GM12872 (cell line): Measurements from ENCODE around the gene STPG4.

Experiments
- TF ChIP-seq, protein P1 (sequence below): IDR thresholded peaks from 3 replicates; pipeline ENCODE4 v1.5.1; 2011; ENCODE audit warnings: low read depth, mild to moderate bottlenecking, low read length, moderate library complexity; ENCODE audit not compliant: insufficient read depth

The STPG4 gene

DNA sequence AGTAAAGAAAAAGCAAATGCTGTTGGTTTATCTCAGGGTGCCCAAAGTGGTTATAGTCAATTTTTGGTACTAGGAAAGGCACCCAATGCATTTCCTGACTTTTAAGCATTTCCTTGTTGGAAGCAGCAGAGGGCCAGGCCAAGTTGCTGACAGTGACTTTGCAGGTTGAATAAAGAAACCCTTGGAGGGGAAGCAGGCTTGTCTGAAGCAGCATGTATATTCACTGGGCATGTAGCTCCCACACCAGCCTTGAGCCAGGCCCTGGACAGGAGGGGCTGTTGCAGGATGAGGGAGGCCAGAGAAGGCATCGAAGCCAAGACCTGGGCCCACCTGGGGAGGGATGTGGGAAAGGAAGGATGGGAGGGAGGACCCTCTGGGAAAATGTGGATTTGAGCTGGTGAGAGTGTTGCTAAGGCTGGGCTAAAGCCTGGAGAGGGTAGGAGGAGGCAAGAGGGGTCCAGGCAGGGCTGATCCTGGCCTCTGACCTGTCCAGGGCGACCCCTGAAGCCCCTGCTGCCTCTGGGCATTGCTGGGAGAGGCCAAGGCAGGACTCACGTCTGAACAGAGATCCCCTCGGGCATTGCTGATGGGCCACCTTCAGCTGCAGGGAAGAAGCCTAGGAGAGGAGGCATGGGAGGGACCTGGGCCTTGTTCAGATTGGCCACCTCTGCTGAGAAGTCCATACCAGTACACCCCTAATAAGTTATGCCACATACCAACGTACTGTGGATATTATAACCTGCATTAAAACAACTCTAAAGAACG is 79.6 kb downstream of the STPG4 start:
- TF ChIP-seq, protein P1, sequence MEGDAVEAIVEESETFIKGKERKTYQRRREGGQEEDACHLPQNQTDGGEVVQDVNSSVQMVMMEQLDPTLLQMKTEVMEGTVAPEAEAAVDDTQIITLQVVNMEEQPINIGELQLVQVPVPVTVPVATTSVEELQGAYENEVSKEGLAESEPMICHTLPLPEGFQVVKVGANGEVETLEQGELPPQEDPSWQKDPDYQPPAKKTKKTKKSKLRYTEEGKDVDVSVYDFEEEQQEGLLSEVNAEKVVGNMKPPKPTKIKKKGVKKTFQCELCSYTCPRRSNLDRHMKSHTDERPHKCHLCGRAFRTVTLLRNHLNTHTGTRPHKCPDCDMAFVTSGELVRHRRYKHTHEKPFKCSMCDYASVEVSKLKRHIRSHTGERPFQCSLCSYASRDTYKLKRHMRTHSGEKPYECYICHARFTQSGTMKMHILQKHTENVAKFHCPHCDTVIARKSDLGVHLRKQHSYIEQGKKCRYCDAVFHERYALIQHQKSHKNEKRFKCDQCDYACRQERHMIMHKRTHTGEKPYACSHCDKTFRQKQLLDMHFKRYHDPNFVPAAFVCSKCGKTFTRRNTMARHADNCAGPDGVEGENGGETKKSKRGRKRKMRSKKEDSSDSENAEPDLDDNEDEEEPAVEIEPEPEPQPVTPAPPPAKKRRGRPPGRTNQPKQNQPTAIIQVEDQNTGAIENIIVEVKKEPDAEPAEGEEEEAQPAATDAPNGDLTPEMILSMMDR = no peak

DNA sequence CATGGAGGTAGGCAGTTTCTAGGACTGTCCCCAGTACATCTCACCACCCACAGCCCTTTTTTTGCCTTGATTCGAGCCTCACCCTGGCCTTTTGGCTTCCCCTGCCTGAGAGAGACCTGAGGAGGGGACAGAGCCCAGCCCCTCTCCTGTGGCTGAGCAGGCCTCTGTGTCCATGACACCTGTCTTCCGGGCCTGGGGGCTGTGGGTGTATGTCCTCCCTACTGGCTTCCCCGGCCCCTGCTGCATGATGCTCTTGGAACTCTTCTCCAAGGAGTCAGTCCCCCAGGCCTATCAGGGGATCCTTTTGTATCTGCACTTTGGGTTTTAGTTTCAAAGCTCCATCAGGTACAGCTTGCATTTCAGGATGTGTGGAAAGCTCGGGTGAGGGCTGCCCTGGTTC is 80.4 kb downstream of the STPG4 start:
- TF ChIP-seq, protein P1 = no peak

DNA sequence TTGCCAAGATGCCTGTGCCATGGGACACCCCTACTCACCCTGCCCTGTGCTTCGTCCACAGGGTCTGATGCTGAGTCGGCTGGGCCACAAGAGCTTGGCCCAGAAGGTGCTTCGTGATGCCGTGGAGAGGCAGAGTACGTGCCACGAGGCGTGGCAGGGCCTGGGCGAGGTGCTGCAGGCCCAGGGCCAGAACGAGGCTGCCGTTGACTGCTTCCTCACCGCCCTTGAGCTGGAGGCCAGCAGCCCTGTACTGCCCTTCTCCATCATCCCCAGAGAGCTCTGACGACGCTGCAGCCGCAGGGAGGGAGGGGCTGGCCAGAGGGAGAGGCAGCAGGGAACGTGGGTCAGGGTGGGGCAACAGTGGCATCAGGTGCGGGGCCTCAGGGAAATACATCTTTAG is 81.5 kb downstream of the STPG4 start:
- TF ChIP-seq, protein P1 = no peak

DNA sequence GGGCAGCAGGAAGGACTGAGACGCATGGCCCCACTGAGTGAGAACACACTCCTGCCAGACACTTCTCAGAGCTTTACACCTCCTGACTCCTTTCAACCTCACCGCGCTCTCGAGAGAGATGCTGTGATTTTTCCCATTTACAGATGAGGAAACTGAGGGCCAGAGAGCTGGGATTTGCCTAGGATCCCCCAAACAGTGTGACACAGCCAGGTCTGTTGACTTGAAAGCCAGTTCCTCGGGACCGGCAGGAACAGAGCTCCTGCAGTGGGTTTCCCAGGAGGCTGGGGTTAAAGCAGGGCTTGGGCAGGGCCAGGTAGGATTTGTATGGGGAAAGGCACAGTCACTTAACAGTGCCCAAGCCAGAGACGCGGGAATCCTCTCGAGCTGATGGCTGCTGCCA is 81.9 kb downstream of the STPG4 start:
- TF ChIP-seq, protein P1 = no peak

DNA sequence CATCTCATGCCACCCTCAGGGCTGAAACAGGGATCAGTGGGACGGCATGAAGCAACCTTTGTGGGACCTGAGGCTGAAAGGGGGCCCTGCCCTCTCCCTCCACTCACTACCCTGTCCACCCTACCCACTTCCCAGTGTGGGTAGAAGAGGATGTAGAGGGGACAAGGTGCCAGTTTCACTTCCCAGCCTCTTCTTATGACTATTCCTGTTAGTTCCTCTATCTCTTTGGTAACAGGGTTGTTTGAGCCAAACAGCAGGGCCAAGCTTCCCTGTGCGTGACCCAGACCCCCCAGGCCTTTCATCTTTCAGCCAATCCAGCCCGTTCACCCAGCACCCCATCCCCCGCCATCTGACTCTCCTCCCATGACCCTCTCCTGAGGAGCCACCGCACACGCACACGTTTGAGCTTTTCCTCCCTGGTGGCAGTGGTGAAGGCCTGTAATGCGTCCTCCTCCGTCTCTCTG is 82.3 kb downstream of the STPG4 start:
- TF ChIP-seq, protein P1 = no peak

DNA sequence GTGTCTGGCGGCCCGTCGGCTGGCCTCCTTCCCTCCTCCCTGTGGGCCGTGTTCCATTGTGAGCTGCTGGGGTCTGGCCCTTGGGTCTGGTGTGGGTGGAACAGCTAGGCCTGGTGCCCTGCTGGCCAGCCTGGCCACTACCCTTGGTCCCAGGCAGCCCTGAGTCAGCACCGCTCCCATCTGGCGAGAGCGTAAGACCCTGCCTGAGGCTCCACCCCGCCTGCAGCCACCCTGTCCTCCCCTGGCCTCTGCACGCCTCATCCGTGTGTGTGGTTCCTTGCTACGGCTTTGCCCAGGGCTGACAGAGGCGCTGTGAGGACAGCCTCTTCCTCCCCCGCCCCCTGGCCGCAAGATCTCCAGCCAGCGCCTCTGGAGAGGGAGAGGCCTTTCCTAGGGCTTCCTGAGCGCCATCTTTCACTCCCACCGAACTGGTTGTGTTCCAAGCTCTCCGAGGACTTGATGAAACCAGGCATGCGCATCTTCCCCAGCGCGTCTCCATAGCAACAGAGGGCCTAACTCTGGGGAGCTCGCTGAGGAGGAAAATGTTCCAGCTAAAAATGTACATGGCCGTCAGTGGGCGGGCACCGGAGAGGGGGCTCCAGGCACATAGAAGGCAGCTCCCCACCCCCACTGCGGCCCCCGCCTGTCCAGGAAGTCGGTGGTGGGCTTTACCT is 83.0 kb downstream of the STPG4 start:
- TF ChIP-seq, protein P1 = no peak

DNA sequence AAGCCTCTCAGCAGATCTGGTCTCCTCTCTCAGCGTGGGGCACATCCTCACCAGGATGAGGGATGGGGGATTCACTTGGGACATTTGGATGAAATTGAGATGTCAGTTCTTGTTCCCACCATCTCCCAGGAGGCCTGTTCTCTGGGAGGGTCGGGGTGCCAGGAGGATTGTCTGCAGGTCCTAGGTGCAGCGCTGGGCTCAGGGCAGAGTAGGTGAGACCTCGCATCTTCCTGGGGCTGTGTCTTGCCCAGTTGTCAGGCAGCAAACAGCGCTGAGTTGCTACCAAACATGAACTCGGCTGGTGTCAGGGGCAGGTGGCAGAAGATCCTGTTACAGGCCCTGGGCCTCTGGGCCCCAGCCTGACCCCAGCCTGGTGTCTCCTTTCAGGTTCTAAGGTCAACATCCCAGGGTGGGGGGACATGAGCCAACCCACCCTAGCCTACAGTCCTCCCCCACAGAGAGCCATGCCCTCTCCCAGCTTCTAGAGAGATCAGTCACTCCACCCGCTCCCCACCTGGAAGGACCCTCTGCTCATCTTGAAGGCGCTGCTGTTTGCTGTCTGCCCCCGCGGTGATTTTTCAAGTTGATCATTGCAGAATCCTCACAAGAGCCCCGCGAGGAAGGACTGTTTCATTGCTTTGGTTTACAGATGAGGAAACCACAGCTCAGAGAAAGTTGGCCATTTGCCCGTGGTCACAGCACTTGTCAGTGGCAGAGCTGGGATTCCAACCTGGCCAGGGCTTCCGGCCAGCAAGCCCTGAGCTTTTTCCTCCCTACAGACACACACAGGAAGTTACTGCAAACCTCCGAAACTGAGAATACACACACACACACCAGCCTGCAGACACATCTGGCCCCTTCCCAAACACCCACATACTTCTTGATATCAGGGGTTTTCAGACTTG is 83.9 kb downstream of the STPG4 start:
- TF ChIP-seq, protein P1 = no peak
